K562 (cell line): ENCODE data around the gene DPH6. TPM values are rescaled to one million over a fixed set of nuclear protein-coding genes. Genes with fewer than 3 reads are reported as not detected.

Source experiments
- ELF4 ChIP-seq: fragments of 450-650 bp; formaldehyde crosslinking; IDR thresholded peaks from 2 replicates; pipeline ENCODE4 v1.4.0; 2022; ENCODE audit warnings: missing genetic modification characterization
- EZH2 ChIP-seq: IDR thresholded peaks from 2 replicates; pipeline ENCODE4 v1.6.1; 2012; ENCODE audit warnings: low read depth, mild to moderate bottlenecking, inconsistent platforms, low read length, borderline replicate concordance
- FIP1L1 ChIP-seq: fragments of 200-400 bp; formaldehyde crosslinking; IDR thresholded peaks from 2 replicates; pipeline ENCODE4 v1.6.1; 2018; ENCODE audit warnings: mild to moderate bottlenecking, low read depth, low read length; ENCODE audit not compliant: poor library complexity, severe bottlenecking
- FOXA1 ChIP-seq: fragments of 450-650 bp; IDR thresholded peaks from 2 replicates; pipeline ENCODE4 v1.6.1; 2016; ENCODE audit warnings: mild to moderate bottlenecking, borderline replicate concordance
- HLTF ChIP-seq: fragments of 450-650 bp; IDR thresholded peaks from 2 replicates; pipeline ENCODE4 v1.6.1; 2016
- JUNB ChIP-seq: fragments of 450-650 bp; formaldehyde crosslinking; conservative IDR thresholded peaks from 2 replicates; pipeline ENCODE4 v1.4.0; 2020; ENCODE audit warnings: mild to moderate bottlenecking
- KAT2B ChIP-seq: IDR thresholded peaks from one replicate; pipeline ENCODE4 v1.6.1; 2012; ENCODE audit warnings: low read depth, mild to moderate bottlenecking, control low read depth, inconsistent platforms, low read length, moderate library complexity
- KDM1A ChIP-seq, 2 experiments: fragments of 450-650 bp; IDR thresholded peaks; 2 replicates each; pipeline ENCODE4 v1.6.1; 2016; ENCODE audit warnings: mild to moderate bottlenecking in 2 of 2
- RBM15 ChIP-seq: fragments of 200-400 bp; formaldehyde crosslinking; IDR thresholded peaks from 2 replicates; pipeline ENCODE4 v1.6.1; 2018; ENCODE audit warnings: mild to moderate bottlenecking, low read length, moderate library complexity; ENCODE audit not compliant: insufficient read depth
- RBM17 ChIP-seq: fragments of 200-400 bp; formaldehyde crosslinking; IDR thresholded peaks from 2 replicates; pipeline ENCODE4 v1.6.1; 2017; ENCODE audit warnings: low read depth, mild to moderate bottlenecking, low read length, borderline replicate concordance
- ZNF121 ChIP-seq: sonication (generic); formaldehyde crosslinking; conservative IDR thresholded peaks from 2 replicates; pipeline ENCODE4 v1.8.0; 2022; ENCODE audit warnings: missing genetic modification reagents
- ZNF263 ChIP-seq: sonication (generic); formaldehyde crosslinking; IDR thresholded peaks from 2 replicates; pipeline ENCODE4 v1.8.0; 2022; ENCODE audit warnings: mild to moderate bottlenecking, missing genetic modification reagents, borderline replicate concordance
- ZNF384 ChIP-seq: IDR thresholded peaks from 2 replicates; pipeline ENCODE4 v1.6.1; 2012; ENCODE audit warnings: low read depth, low read length, improper control_type of control experiment
- ZNF76 ChIP-seq: fragments of 250-450 bp; sonication (Bioruptor Pico); IDR thresholded peaks from 2 replicates; pipeline ENCODE4 v1.4.0; 2020; ENCODE audit warnings: mild to moderate bottlenecking, moderate library complexity, borderline replicate concordance
- polyA plus RNA-seq, 8 experiments: library from polyadenylated mRNA; depleted of rRNA in 4 of 8; stranded (reverse) in 5 of 8; unstranded in 3 of 8; fragments of >200 nt; fragmentation: Nextera tagmentation in 2 of 8; fragmentation: Illumina TruSeq in 1 of 8; extraction: Ambion mirVana in 2 of 8; extraction: Trizol in 1 of 8; gene quantifications; 2 replicates each; pipeline versions ENCODE4 v1.2.1 to v1.2.3, GENCODE V29; 2011 to 2014; ENCODE audit warnings: inconsistent platforms in 1 of 8, missing spikeins in 1 of 8
- total RNA-seq, 7 experiments: library from RNA; depleted of rRNA in 6 of 7; stranded (reverse); fragments of >200 nt in 6 of 7; fragmentation: Illumina TruSeq in 2 of 7; extraction: Trizol in 2 of 7; gene quantifications; 2 replicates each; pipeline versions ENCODE4 v1.2.1 to v1.2.3, GENCODE V29; 2011 to 2021; ENCODE audit warnings: low replicate concordance in 1 of 7
- TF ChIP-seq, protein P1 (sequence below): fragments of 200-800 bp; sonication (Bioruptor generic); IDR thresholded peaks from 2 replicates; pipeline ENCODE4 v1.6.1; 2017; ENCODE audit warnings: missing genetic modification characterization, missing compliant biosample characterization
- TF ChIP-seq, protein P2 (sequence below): fragments of 450-650 bp; IDR thresholded peaks from 2 replicates; pipeline ENCODE4 v1.6.1; 2016; ENCODE audit warnings: missing biosample characterization, missing genetic modification characterization
- TF ChIP-seq, protein P3 (sequence below): fragments of 250-450 bp; sonication (Bioruptor Pico); IDR thresholded peaks from 2 replicates; pipeline ENCODE4 v1.5.0; 2020; ENCODE audit warnings: mild to moderate bottlenecking
- TF ChIP-seq, protein P4 (sequence below): fragments of 250-450 bp; sonication (Bioruptor Pico); IDR thresholded peaks from 2 replicates; pipeline ENCODE4 v1.5.1; 2021; ENCODE audit warnings: mild to moderate bottlenecking
- TF ChIP-seq, protein P5 (sequence below): fragments of 250-450 bp; sonication (Bioruptor Pico); IDR thresholded peaks from 2 replicates; pipeline ENCODE4 v1.8.0; 2021; ENCODE audit warnings: mild to moderate bottlenecking, moderate library complexity
- TF ChIP-seq, protein P6 (sequence below): fragments of 250-450 bp; sonication (Bioruptor Pico); IDR thresholded peaks from 2 replicates; pipeline ENCODE4 v1.6.1; 2021; ENCODE audit warnings: mild to moderate bottlenecking

DPH6 gene
- total and polyA plus RNA-seq, 9 of the 15 experiments (the other 6 are each of a cell fraction or from before 2014, with no cell fraction given): 10.1 to 69.1 (median 18.8) TPM

DNA sequence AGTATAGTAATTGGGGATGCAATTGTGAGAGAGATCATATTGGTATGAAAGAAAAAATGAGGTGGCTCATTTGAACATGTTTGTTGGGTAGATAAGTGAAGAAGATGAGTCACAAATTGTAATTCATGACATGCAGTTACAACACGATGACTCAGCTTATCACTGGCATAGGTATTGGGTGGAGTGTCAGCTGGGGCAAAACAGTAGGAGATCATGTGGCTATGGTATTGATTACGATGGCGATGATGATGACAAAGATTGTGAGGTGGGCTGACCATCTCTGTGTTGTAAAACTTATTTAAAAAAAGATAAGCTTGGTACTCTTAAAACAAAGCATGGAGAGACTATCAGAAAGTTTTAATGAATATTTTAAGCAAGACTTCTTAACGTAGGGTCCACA is 11.6 kb upstream of the DPH6 start (continued):
- TF ChIP-seq, protein P1, sequence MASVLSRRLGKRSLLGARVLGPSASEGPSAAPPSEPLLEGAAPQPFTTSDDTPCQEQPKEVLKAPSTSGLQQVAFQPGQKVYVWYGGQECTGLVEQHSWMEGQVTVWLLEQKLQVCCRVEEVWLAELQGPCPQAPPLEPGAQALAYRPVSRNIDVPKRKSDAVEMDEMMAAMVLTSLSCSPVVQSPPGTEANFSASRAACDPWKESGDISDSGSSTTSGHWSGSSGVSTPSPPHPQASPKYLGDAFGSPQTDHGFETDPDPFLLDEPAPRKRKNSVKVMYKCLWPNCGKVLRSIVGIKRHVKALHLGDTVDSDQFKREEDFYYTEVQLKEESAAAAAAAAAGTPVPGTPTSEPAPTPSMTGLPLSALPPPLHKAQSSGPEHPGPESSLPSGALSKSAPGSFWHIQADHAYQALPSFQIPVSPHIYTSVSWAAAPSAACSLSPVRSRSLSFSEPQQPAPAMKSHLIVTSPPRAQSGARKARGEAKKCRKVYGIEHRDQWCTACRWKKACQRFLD (CRISPR knock-in tag): 0 out of 2 replicates have a peak, but pooled peaks have one; percentile 36
- TF ChIP-seq, protein P2, sequence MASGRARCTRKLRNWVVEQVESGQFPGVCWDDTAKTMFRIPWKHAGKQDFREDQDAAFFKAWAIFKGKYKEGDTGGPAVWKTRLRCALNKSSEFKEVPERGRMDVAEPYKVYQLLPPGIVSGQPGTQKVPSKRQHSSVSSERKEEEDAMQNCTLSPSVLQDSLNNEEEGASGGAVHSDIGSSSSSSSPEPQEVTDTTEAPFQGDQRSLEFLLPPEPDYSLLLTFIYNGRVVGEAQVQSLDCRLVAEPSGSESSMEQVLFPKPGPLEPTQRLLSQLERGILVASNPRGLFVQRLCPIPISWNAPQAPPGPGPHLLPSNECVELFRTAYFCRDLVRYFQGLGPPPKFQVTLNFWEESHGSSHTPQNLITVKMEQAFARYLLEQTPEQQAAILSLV (tag): peak; percentile 11; the same call in 1 of the 2 replicates
- TF ChIP-seq FOXA1 (no peak), KDM1A (IDR thresholded peaks at IDR 0.05) (peak; percentile 68 to 75; a peak in 2 of 4 replicates), ZNF263 (no peak), ZNF76 (CRISPR knock-in tag) (no peak), EZH2 (no peak), FIP1L1 (no peak), HLTF (no peak), ZNF121 (CRISPR knock-in tag) (no peak), ZNF384 (peak; percentile 77), JUNB (CRISPR knock-in tag) (peak; percentile 99), KAT2B (no peak), ELF4 (CRISPR knock-in tag) (peak; percentile 87), RBM15 (no peak), RBM17 (no peak)
- TF ChIP-seq, protein P3, sequence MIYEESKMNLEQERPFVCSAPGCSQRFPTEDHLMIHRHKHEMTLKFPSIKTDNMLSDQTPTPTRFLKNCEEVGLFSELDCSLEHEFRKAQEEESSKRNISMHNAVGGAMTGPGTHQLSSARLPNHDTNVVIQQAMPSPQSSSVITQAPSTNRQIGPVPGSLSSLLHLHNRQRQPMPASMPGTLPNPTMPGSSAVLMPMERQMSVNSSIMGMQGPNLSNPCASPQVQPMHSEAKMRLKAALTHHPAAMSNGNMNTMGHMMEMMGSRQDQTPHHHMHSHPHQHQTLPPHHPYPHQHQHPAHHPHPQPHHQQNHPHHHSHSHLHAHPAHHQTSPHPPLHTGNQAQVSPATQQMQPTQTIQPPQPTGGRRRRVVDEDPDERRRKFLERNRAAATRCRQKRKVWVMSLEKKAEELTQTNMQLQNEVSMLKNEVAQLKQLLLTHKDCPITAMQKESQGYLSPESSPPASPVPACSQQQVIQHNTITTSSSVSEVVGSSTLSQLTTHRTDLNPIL: no peak
- TF ChIP-seq, protein P4, sequence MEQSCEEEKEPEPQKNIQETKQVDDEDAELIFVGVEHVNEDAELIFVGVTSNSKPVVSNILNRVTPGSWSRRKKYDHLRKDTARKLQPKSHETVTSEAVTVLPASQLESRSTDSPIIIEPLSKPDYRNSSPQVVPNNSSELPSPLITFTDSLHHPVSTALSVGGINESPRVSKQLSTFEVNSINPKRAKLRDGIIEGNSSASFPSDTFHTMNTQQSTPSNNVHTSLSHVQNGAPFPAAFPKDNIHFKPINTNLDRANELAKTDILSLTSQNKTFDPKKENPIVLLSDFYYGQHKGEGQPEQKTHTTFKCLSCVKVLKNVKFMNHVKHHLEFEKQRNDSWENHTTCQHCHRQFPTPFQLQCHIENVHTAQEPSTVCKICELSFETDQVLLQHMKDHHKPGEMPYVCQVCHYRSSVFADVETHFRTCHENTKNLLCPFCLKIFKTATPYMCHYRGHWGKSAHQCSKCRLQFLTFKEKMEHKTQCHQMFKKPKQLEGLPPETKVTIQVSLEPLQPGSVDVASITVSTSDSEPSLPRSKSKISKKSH (CRISPR knock-in tag): no peak
- TF ChIP-seq, protein P5, sequence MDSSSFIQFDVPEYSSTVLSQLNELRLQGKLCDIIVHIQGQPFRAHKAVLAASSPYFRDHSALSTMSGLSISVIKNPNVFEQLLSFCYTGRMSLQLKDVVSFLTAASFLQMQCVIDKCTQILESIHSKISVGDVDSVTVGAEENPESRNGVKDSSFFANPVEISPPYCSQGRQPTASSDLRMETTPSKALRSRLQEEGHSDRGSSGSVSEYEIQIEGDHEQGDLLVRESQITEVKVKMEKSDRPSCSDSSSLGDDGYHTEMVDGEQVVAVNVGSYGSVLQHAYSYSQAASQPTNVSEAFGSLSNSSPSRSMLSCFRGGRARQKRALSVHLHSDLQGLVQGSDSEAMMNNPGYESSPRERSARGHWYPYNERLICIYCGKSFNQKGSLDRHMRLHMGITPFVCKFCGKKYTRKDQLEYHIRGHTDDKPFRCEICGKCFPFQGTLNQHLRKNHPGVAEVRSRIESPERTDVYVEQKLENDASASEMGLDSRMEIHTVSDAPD (CRISPR knock-in tag): no peak
- TF ChIP-seq, protein P6, sequence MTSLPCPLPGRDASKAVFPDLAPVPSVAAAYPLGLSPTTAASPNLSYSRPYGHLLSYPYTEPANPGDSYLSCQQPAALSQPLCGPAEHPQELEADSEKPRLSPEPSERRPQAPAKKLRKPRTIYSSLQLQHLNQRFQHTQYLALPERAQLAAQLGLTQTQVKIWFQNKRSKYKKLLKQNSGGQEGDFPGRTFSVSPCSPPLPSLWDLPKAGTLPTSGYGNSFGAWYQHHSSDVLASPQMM (CRISPR knock-in tag): no peak
